Mesenchymal stem cell (in vitro differentiated cells and primary cell): ENCODE measurements around the gene DGAT2.
A peak's percentile ranks its signal among the peaks of the same experiment; 100 is the strongest.
"Not testable (repeated sequence)": the region's sequence is repeated elsewhere in the genome, so short reads cannot be mapped to it uniquely, and the experiment has no call there.

ENCODE experiments used
- DNase-seq: peaks from one replicate; pipeline ENCODE4 v3.0.0-alpha.2; 2013
- H2AFZ ChIP-seq: one replicate; pipeline ENCODE4 v1.6.1; 2013; ENCODE audit warnings: low read depth, mild to moderate bottlenecking, control low read depth, inconsistent platforms, low read length, moderate library complexity
- H2AK5ac ChIP-seq: 2 replicates; pipeline ENCODE4 v1.6.1; 2013; ENCODE audit warnings: low read length, moderate library complexity, mild to moderate bottlenecking, inconsistent platforms; ENCODE audit not compliant: severe bottlenecking
- H2BK120ac ChIP-seq: one replicate; pipeline ENCODE4 v1.6.1; 2013; ENCODE audit warnings: low read depth, mild to moderate bottlenecking, inconsistent platforms, low read length, moderate library complexity
- H2BK12ac ChIP-seq, 2 experiments: one replicate each; pipeline ENCODE4 v1.6.1; 2013; ENCODE audit warnings: inconsistent platforms in 2 of 2, low read length in 2 of 2, mild to moderate bottlenecking in 2 of 2, moderate library complexity in 2 of 2, control low read depth in 1 of 2
- H2BK15ac ChIP-seq: one replicate; pipeline ENCODE4 v1.6.1; 2013; ENCODE audit warnings: mild to moderate bottlenecking, low read depth, inconsistent platforms; ENCODE audit not compliant: poor library complexity, severe bottlenecking
- H2BK5ac ChIP-seq: 2 replicates; pipeline ENCODE4 v1.6.1; 2013; ENCODE audit warnings: low read depth, mild to moderate bottlenecking, low read length, control low read depth, inconsistent platforms; ENCODE audit not compliant: poor library complexity, severe bottlenecking
- H3K14ac ChIP-seq, 2 experiments: one replicate each; pipeline ENCODE4 v1.6.1; 2013; ENCODE audit warnings: inconsistent platforms in 2 of 2, low read length in 2 of 2, control low read depth in 1 of 2, mild to moderate bottlenecking in 1 of 2, moderate library complexity in 1 of 2
- H3K18ac ChIP-seq, 2 experiments: one replicate each; pipeline ENCODE4 v1.6.1; 2013; ENCODE audit warnings: inconsistent platforms in 2 of 2, low read length in 2 of 2, control low read depth in 1 of 2, low read depth in 1 of 2, mild to moderate bottlenecking in 1 of 2
- H3K23ac ChIP-seq, 2 experiments: one replicate each; pipeline ENCODE4 v1.6.1; 2013; ENCODE audit warnings: inconsistent platforms in 2 of 2, low read length in 2 of 2, mild to moderate bottlenecking in 2 of 2, moderate library complexity in 2 of 2, control low read depth in 1 of 2
- H3K27ac ChIP-seq: 2 replicates; pipeline ENCODE4 v1.5.1; 2013; ENCODE audit warnings: mild to moderate bottlenecking, moderate library complexity, low read length, control low read depth, inconsistent platforms; ENCODE audit not compliant: poor library complexity, severe bottlenecking
- H3K27me3 ChIP-seq, 2 experiments: 2 replicates each; pipeline versions ENCODE4 v1.6.1 to v1.7.0; 2013; ENCODE audit warnings: low read length in 2 of 2, mild to moderate bottlenecking in 2 of 2, moderate library complexity in 2 of 2, control low read depth in 1 of 2, inconsistent platforms in 1 of 2; ENCODE audit not compliant: control insufficient read depth in 1 of 2, insufficient read depth in 1 of 2
- H3K36me3 ChIP-seq, 2 experiments: 2 replicates each; pipeline versions ENCODE4 v1.6.1 to v1.7.0; 2013; ENCODE audit warnings: low read length in 2 of 2, control low read depth in 1 of 2, inconsistent platforms in 1 of 2, low read depth in 1 of 2, mild to moderate bottlenecking in 1 of 2; ENCODE audit not compliant: insufficient read depth in 2 of 2, control insufficient read depth in 1 of 2
- H3K4ac ChIP-seq, 2 experiments: one replicate each; pipeline ENCODE4 v1.6.1; 2013; ENCODE audit warnings: inconsistent platforms in 2 of 2, low read length in 2 of 2, mild to moderate bottlenecking in 2 of 2, moderate library complexity in 2 of 2, control low read depth in 1 of 2, low read depth in 1 of 2
- H3K4me1 ChIP-seq: 2 replicates; pipeline ENCODE4 v1.6.1; 2013; ENCODE audit warnings: low read depth, low read length, control low read depth; ENCODE audit not compliant: control insufficient read depth, insufficient read depth
- H3K4me2 ChIP-seq: 2 replicates; pipeline ENCODE4 v1.6.1; 2013; ENCODE audit warnings: low read length, mild to moderate bottlenecking, inconsistent platforms; ENCODE audit not compliant: poor library complexity, severe bottlenecking
- H3K4me3 ChIP-seq, 2 experiments: 2 replicates each; pipeline versions ENCODE4 v1.5.1 to v1.7.0; 2013; ENCODE audit warnings: low read length in 2 of 2, mild to moderate bottlenecking in 2 of 2, control low read depth in 1 of 2, low read depth in 1 of 2; ENCODE audit not compliant: insufficient read depth in 1 of 2
- H3K79me1 ChIP-seq: replicated peaks from 2 replicates; pipeline ENCODE4 v1.6.1; 2013; ENCODE audit warnings: mild to moderate bottlenecking, control low read depth, low read length, inconsistent platforms; ENCODE audit not compliant: poor library complexity, severe bottlenecking
- H3K9ac ChIP-seq: 2 replicates; pipeline ENCODE4 v1.7.0; 2013; ENCODE audit warnings: mild to moderate bottlenecking, low read length, moderate library complexity
- H3K9me3 ChIP-seq: 2 replicates; pipeline ENCODE4 v1.7.0; 2013; ENCODE audit warnings: mild to moderate bottlenecking, low read length; ENCODE audit not compliant: control insufficient read depth
- H4K8ac ChIP-seq: one replicate; pipeline ENCODE4 v1.6.1; 2013; ENCODE audit warnings: inconsistent platforms, mild to moderate bottlenecking, low read length, moderate library complexity
- H4K91ac ChIP-seq: one replicate; pipeline ENCODE4 v1.6.1; 2013; ENCODE audit warnings: mild to moderate bottlenecking, low read length, inconsistent platforms
- WGBS: methylation state at CpG from one replicate; pipeline ENCODE4 v1.1.7; 2013; ENCODE audit warnings: mixed read lengths; 5-methylcytosine and 5-hydroxymethylcytosine counted together

Gene DGAT2

DNA sequence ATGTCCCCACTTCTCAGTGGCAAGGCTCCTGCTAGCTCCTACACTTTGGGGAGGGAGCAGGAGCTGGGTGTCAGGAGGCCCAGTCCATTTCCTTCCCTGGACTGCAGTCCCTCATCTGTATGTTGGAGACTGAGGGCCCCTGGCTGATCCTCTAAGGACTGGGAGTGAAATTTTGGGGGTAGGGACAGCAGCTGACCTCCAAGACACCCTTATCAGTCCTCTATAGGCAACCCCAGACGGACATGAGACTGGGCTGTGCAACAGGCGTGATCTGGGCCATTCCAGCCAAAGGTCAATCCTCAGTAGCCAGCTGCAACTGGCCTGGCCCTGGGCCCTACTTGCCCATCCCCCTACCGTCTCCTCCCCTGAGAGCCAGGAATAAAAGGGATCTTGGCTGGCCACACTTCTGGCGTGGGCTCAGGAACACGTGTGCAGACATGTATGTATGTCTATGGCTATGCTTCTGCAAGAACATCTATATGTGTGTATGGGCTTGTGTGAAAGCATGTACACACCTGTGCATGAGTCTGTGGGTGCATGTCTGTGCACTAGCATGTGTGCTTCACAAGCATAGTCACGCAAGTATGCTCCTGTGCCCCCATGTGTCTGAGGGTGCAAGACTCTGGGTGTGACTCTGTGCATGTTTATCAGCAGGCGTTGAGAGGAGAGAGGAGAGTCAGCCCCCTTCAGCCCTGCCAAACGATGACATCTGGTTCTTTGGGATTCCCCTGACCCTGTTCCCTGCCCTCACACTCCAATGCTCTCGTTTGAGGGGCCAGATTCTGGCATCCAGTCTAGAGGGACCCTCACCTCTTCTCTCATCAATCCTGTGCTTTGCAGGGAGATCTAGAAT, 24.6 kb upstream of the DGAT2 start:
- no peak overlapping the region for H4K8ac ChIP-seq
- no peaks in the 10 kb centered on the region for H3K4me1 ChIP-seq
- no peaks in the 10 kb centered on the region for H3K79me1 ChIP-seq
- no peak overlapping the region for H2BK120ac ChIP-seq
- no peak overlapping the region for H3K4ac ChIP-seq
- H3K4me2 ChIP-seq, result no peak overlapping the region
- H3K18ac ChIP-seq, result no peak overlapping the region
- no peak overlapping the region for H2BK12ac ChIP-seq
- H4K91ac ChIP-seq, result no peak overlapping the region
- H2BK15ac ChIP-seq, result no peak overlapping the region
- H3K9me3 ChIP-seq, result no peaks in the 10 kb centered on the region
- no peak overlapping the region for H2AK5ac ChIP-seq
- no peaks in the 10 kb centered on the region for H3K36me3 ChIP-seq
- H3K14ac ChIP-seq, result no peak overlapping the region
- H2AFZ ChIP-seq, result no peak overlapping the region
- no peak overlapping the region for H3K4me3 ChIP-seq
- H3K23ac ChIP-seq, result no peak overlapping the region
- H2BK5ac ChIP-seq, result no peak overlapping the region
- H3K27ac ChIP-seq, result no peak overlapping the region
- H3K9ac ChIP-seq, result no peak overlapping the region
- WGBS, result 73% methylated on average over 8 of the region's 9 CpGs
- peaks cover 12 to 52% of the 10 kb centered on the region in 2 experiments for H3K27me3 ChIP-seq
- no peak for DNase-seq

- no peaks in the 10 kb centered on the region for H3K79me1 ChIP-seq
- DNase-seq, result no peak
- H3K23ac ChIP-seq, result no peak overlapping the region
- no peak overlapping the region for H2BK5ac ChIP-seq
- no peaks in the 10 kb centered on the region for H3K4me1 ChIP-seq
- no peak overlapping the region for H2BK120ac ChIP-seq
- peaks cover 12 to 40% of the 10 kb centered on the region in 2 experiments for H3K27me3 ChIP-seq
- no peak overlapping the region for H2BK15ac ChIP-seq
- no peaks in the 10 kb centered on the region for H3K36me3 ChIP-seq
- peak overlapping the region; percentile 13 for H4K8ac ChIP-seq
- no peaks in the 10 kb centered on the region for H3K9me3 ChIP-seq
- no peak overlapping the region for H2AFZ ChIP-seq
- peak overlapping the region; percentile 12 for H4K91ac ChIP-seq
- H3K27ac ChIP-seq, result no peak overlapping the region
- no peak overlapping the region for H3K18ac ChIP-seq
- no peak overlapping the region for H3K9ac ChIP-seq
- H2BK12ac ChIP-seq, result no peak overlapping the region
- no peak overlapping the region for H3K4me3 ChIP-seq
- no peak overlapping the region for H3K4me2 ChIP-seq
- WGBS, result 73% methylated on average over 5 of the region's 5 CpGs
- H2AK5ac ChIP-seq, result no peak overlapping the region
- H3K14ac ChIP-seq, result no peak overlapping the region
- H3K4ac ChIP-seq, result no peak overlapping the region
Observed at GRCh38 chr11:75745807-75746206, 22.8 kb upstream of the DGAT2 start.

GRCh38 chr11:75748729-75749273, 19.8 kb upstream of the DGAT2 start:
- not testable (repeated sequence) for H3K14ac ChIP-seq, H3K27ac ChIP-seq, H2BK5ac ChIP-seq, H2AFZ ChIP-seq, H3K23ac ChIP-seq, H3K9me3 ChIP-seq, DNase-seq, H3K4me3 ChIP-seq, H3K4me1 ChIP-seq, H2BK12ac ChIP-seq, H3K4ac ChIP-seq, H3K36me3 ChIP-seq, H2BK120ac ChIP-seq, H2AK5ac ChIP-seq, H2BK15ac ChIP-seq, H3K18ac ChIP-seq, H4K8ac ChIP-seq, H3K79me1 ChIP-seq, H4K91ac ChIP-seq, H3K9ac ChIP-seq, H3K4me2 ChIP-seq
- no CpG with 5 or more reads among the region's 26 CpGs for WGBS
- H3K27me3 ChIP-seq, result peaks cover 12 to 27% of the 10 kb centered on the region in 2 experiments

GRCh38 chr11:75754933-75755332, 13.6 kb upstream of the DGAT2 start:
- peaks cover 0 to 14% of the 10 kb centered on the region in 2 experiments for H3K27me3 ChIP-seq
- not testable (repeated sequence) for H2BK12ac ChIP-seq, H3K18ac ChIP-seq, H2BK5ac ChIP-seq, H4K8ac ChIP-seq, H3K14ac ChIP-seq, H3K4me2 ChIP-seq, H3K9me3 ChIP-seq, H2BK15ac ChIP-seq, DNase-seq, H2AFZ ChIP-seq, H3K4me3 ChIP-seq, H2BK120ac ChIP-seq, H3K27ac ChIP-seq, H2AK5ac ChIP-seq, H3K4ac ChIP-seq, H3K4me1 ChIP-seq, H3K9ac ChIP-seq, H3K23ac ChIP-seq, H4K91ac ChIP-seq, H3K79me1 ChIP-seq, H3K36me3 ChIP-seq
